GM15510 (cell line): Measurements from ENCODE around the gene RERG.

ENCODE experiments used
- POLR2A ChIP-seq: IDR thresholded peaks from 3 replicates; pipeline ENCODE4 v1.6.1; 2011; ENCODE audit warnings: borderline replicate concordance; ENCODE audit not compliant: insufficient read length; ENCODE audit errors: extremely low read depth

The RERG gene

GRCh38 chr12:15172060-15172822, 49.0 kb downstream of the RERG start:
- TF ChIP-seq POLR2A: no peak

GRCh38 chr12:15171012-15171655, 50.1 kb downstream of the RERG start:
- no peak for TF ChIP-seq POLR2A

- no peak for TF ChIP-seq POLR2A
Observed at GRCh38 chr12:15168026-15168678, 53.1 kb downstream of the RERG start.

GRCh38 chr12:15165012-15165659, 56.1 kb downstream of the RERG start:
- TF ChIP-seq POLR2A: no peak

GRCh38 chr12:15163030-15163976, 57.9 kb downstream of the RERG start:
- no peak for TF ChIP-seq POLR2A

- TF ChIP-seq POLR2A: no peak
Observed at GRCh38 chr12:15158083-15158482, 63.1 kb downstream of the RERG start.

GRCh38 chr12:15157269-15157671, 63.9 kb downstream of the RERG start:
- TF ChIP-seq POLR2A: no peak

GRCh38 chr12:15155271-15155670, 65.9 kb downstream of the RERG start:
- TF ChIP-seq POLR2A: no peak

- TF ChIP-seq POLR2A: no peak
Observed at GRCh38 chr12:15154103-15154502, 67.1 kb downstream of the RERG start.

- no peak for TF ChIP-seq POLR2A
Observed at GRCh38 chr12:15152868-15153267, 68.3 kb downstream of the RERG start.

- no peak for TF ChIP-seq POLR2A
Observed at GRCh38 chr12:15152456-15152855, 68.8 kb downstream of the RERG start.

GRCh38 chr12:15151161-15152091, 69.8 kb downstream of the RERG start:
- no peak for TF ChIP-seq POLR2A

GRCh38 chr12:15146585-15146984, 74.6 kb downstream of the RERG start:
- no peak for TF ChIP-seq POLR2A
